H1 (cell line): ENCODE results near the gene FAM210A.

Source experiments
- GABPA ChIP-seq: IDR thresholded peaks from 2 replicates; pipeline ENCODE4 v1.6.1; 2011; ENCODE audit warnings: mild to moderate bottlenecking, low read length, moderate library complexity, borderline replicate concordance; ENCODE audit not compliant: insufficient read depth
- PHF8 ChIP-seq: fragments of 200-600 bp; sonication (generic); conservative IDR thresholded peaks from 2 replicates; pipeline ENCODE4 v1.7.1; 2012; ENCODE audit warnings: low read depth, mild to moderate bottlenecking, inconsistent platforms, low read length, moderate library complexity
- TF ChIP-seq, protein P1 (sequence below), 3 experiments: IDR thresholded peaks; 1 replicate in 2 of 3; 2 replicates in 1 of 3; pipeline versions ENCODE4 v1.5.1 to v1.6.1; 2011; ENCODE audit warnings: low read length in 3 of 3, mild to moderate bottlenecking in 3 of 3, inconsistent platforms in 2 of 3, low read depth in 1 of 3, moderate library complexity in 1 of 3; ENCODE audit not compliant: insufficient read depth in 1 of 3; ENCODE audit errors: control extremely low read depth in 1 of 3

DNA sequence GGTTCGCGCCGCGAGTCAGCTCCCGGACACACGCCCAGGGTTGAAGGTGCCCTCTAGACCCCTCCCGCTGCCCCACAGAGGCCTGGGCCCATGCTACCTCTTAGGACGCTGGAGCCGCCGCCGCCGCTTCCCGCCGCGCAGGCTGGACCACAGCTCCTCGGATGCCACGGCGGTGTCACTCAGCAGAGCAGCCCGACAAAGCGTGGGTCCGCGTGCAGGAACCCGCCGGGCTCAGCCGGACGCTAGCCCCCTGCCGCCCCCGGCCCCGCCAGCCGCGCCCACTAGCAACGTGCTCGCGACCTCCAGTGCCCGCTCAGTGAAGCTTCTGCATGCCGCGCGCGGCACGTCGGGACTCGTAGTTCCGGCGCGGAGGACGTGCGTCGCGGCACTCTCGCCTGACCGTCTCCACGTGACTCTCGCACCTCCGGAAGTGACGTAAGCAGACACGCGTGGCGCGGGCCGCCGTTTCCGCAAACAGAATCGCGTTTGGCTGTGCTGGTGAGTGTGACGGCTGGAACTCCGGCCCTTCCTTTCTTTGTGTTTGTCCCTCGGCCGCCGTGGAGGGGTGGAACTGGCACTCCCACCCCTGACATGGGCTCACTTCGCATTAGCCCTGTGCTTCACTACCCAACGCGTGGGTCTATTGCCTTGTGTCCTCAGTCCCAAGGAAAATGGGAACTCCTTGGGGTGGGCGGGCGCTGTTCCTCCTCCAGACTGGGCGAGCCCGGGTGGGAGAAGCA is at the start of gene FAM210A, which contains the start of gene RNMT:
- peak; percentile 85; the same call in 1 of the 2 replicates for TF ChIP-seq GABPA
- TF ChIP-seq, protein P1, sequence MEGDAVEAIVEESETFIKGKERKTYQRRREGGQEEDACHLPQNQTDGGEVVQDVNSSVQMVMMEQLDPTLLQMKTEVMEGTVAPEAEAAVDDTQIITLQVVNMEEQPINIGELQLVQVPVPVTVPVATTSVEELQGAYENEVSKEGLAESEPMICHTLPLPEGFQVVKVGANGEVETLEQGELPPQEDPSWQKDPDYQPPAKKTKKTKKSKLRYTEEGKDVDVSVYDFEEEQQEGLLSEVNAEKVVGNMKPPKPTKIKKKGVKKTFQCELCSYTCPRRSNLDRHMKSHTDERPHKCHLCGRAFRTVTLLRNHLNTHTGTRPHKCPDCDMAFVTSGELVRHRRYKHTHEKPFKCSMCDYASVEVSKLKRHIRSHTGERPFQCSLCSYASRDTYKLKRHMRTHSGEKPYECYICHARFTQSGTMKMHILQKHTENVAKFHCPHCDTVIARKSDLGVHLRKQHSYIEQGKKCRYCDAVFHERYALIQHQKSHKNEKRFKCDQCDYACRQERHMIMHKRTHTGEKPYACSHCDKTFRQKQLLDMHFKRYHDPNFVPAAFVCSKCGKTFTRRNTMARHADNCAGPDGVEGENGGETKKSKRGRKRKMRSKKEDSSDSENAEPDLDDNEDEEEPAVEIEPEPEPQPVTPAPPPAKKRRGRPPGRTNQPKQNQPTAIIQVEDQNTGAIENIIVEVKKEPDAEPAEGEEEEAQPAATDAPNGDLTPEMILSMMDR (IDR thresholded peaks at IDR 0.05; ENCODE audit: control extremely low read depth in 1 of 3, insufficient read depth in 1 of 3, low read depth in 1 of 3, low read length in 3 of 3), result no peak
- peak; percentile 85 for TF ChIP-seq PHF8
